ENCODE measurements around the gene RBM45.

RBM45 gene

GRCh38 chr2:178163911-178164310 lies 51.7 kb downstream of the RBM45 start:
- no peak for DNase-seq

GRCh38 chr2:178173657-178174056 lies 61.4 kb downstream of the RBM45 start:
- no peak for DNase-seq

- no peak for DNase-seq
Observed at GRCh38 chr2:178177066-178177679, 64.9 kb downstream of the RBM45 start.

All from DMS79 (cell line).